HepG2 (cell line): ENCODE data around the gene TNFRSF25.

Source experiments
- EZH2 ChIP-seq: conservative IDR thresholded peaks from 2 replicates; pipeline ENCODE4 v1.6.1; 2012; ENCODE audit warnings: mild to moderate bottlenecking, low read depth, low read length, moderate library complexity
- PCBP1 ChIP-seq: fragments of 200-400 bp; formaldehyde crosslinking; IDR thresholded peaks from 2 replicates; pipeline ENCODE4 v1.6.1; 2017; ENCODE audit warnings: mild to moderate bottlenecking, low read depth, low read length, borderline replicate concordance
- POGZ ChIP-seq: sonication (generic); formaldehyde crosslinking; IDR thresholded peaks from 2 replicates; pipeline ENCODE4 v1.4.0; 2020; ENCODE audit warnings: mild to moderate bottlenecking, missing genetic modification reagents
- PRPF4 ChIP-seq: fragments of 200-400 bp; formaldehyde crosslinking; IDR thresholded peaks from 2 replicates; pipeline ENCODE4 v1.6.1; 2016; ENCODE audit warnings: low read length, low read depth; ENCODE audit not compliant: poor library complexity, severe bottlenecking
- TF ChIP-seq, protein P1 (sequence below): sonication (generic); formaldehyde crosslinking; IDR thresholded peaks from 2 replicates; pipeline ENCODE4 v1.9.0; 2021; ENCODE audit warnings: missing genetic modification reagents, borderline replicate concordance
- TF ChIP-seq, protein P2 (sequence below): sonication (generic); formaldehyde crosslinking; IDR thresholded peaks from 2 replicates; pipeline ENCODE4 v1.5.0; 2020; ENCODE audit warnings: mild to moderate bottlenecking, missing genetic modification reagents, moderate library complexity
- TF ChIP-seq, protein P3 (sequence below): sonication (generic); formaldehyde crosslinking; IDR thresholded peaks from 2 replicates; pipeline ENCODE4 v1.4.0; 2020; ENCODE audit warnings: mild to moderate bottlenecking, missing genetic modification reagents

- TF ChIP-seq, protein P1, sequence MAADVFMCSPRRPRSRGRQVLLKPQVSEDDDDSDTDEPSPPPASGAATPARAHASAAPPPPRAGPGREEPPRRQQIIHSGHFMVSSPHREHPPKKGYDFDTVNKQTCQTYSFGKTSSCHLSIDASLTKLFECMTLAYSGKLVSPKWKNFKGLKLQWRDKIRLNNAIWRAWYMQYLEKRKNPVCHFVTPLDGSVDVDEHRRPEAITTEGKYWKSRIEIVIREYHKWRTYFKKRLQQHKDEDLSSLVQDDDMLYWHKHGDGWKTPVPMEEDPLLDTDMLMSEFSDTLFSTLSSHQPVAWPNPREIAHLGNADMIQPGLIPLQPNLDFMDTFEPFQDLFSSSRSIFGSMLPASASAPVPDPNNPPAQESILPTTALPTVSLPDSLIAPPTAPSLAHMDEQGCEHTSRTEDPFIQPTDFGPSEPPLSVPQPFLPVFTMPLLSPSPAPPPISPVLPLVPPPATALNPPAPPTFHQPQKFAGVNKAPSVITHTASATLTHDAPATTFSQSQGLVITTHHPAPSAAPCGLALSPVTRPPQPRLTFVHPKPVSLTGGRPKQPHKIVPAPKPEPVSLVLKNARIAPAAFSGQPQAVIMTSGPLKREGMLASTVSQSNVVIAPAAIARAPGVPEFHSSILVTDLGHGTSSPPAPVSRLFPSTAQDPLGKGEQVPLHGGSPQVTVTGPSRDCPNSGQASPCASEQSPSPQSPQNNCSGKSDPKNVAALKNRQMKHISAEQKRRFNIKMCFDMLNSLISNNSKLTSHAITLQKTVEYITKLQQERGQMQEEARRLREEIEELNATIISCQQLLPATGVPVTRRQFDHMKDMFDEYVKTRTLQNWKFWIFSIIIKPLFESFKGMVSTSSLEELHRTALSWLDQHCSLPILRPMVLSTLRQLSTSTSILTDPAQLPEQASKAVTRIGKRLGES (CRISPR knock-in tag): no peak
- no peak for TF ChIP-seq PCBP1
- TF ChIP-seq, protein P2, sequence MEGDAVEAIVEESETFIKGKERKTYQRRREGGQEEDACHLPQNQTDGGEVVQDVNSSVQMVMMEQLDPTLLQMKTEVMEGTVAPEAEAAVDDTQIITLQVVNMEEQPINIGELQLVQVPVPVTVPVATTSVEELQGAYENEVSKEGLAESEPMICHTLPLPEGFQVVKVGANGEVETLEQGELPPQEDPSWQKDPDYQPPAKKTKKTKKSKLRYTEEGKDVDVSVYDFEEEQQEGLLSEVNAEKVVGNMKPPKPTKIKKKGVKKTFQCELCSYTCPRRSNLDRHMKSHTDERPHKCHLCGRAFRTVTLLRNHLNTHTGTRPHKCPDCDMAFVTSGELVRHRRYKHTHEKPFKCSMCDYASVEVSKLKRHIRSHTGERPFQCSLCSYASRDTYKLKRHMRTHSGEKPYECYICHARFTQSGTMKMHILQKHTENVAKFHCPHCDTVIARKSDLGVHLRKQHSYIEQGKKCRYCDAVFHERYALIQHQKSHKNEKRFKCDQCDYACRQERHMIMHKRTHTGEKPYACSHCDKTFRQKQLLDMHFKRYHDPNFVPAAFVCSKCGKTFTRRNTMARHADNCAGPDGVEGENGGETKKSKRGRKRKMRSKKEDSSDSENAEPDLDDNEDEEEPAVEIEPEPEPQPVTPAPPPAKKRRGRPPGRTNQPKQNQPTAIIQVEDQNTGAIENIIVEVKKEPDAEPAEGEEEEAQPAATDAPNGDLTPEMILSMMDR (CRISPR knock-in tag): no peak
- TF ChIP-seq, protein P3, sequence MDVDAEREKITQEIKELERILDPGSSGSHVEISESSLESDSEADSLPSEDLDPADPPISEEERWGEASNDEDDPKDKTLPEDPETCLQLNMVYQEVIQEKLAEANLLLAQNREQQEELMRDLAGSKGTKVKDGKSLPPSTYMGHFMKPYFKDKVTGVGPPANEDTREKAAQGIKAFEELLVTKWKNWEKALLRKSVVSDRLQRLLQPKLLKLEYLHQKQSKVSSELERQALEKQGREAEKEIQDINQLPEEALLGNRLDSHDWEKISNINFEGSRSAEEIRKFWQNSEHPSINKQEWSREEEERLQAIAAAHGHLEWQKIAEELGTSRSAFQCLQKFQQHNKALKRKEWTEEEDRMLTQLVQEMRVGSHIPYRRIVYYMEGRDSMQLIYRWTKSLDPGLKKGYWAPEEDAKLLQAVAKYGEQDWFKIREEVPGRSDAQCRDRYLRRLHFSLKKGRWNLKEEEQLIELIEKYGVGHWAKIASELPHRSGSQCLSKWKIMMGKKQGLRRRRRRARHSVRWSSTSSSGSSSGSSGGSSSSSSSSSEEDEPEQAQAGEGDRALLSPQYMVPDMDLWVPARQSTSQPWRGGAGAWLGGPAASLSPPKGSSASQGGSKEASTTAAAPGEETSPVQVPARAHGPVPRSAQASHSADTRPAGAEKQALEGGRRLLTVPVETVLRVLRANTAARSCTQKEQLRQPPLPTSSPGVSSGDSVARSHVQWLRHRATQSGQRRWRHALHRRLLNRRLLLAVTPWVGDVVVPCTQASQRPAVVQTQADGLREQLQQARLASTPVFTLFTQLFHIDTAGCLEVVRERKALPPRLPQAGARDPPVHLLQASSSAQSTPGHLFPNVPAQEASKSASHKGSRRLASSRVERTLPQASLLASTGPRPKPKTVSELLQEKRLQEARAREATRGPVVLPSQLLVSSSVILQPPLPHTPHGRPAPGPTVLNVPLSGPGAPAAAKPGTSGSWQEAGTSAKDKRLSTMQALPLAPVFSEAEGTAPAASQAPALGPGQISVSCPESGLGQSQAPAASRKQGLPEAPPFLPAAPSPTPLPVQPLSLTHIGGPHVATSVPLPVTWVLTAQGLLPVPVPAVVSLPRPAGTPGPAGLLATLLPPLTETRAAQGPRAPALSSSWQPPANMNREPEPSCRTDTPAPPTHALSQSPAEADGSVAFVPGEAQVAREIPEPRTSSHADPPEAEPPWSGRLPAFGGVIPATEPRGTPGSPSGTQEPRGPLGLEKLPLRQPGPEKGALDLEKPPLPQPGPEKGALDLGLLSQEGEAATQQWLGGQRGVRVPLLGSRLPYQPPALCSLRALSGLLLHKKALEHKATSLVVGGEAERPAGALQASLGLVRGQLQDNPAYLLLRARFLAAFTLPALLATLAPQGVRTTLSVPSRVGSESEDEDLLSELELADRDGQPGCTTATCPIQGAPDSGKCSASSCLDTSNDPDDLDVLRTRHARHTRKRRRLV (CRISPR knock-in tag): no peak
- TF ChIP-seq PRPF4: no peak
- no peak for TF ChIP-seq EZH2
- no peak for TF ChIP-seq POGZ (CRISPR knock-in tag)
Measured at GRCh38 chr1:6435547-6435946, 30.4 kb downstream of the TNFRSF25 start.
